GM12864 (cell line): ENCODE measurements around the gene GANC.

Source experiments
- DNase-seq: peaks from one replicate; pipeline ENCODE4 v3.0.0-alpha.2; 2011; ENCODE audit warnings: low read depth
- H3K4me3 ChIP-seq: 2 replicates; pipeline ENCODE4 v1.5.1; 2011; ENCODE audit warnings: mild to moderate bottlenecking, low read depth, low read length, control low read depth
- CTCF ChIP-seq: IDR thresholded peaks from 2 replicates; pipeline ENCODE4 v1.5.1; 2011; ENCODE audit warnings: low read depth, mild to moderate bottlenecking, moderate library complexity, low read length, control low read depth, inconsistent platforms; ENCODE audit errors: missing control alignments

Gene GANC

GRCh38 chr15:42344763-42345162, 71.8 kb downstream of the GANC start:
- no peak for DNase-seq
- no peak for TF ChIP-seq CTCF
- H3K4me3 ChIP-seq = no peak overlapping the region

GRCh38 chr15:42345504-42345903, 72.5 kb downstream of the GANC start:
- no peak overlapping the region for H3K4me3 ChIP-seq
- DNase-seq = no peak
- TF ChIP-seq CTCF = no peak

- DNase-seq = no peak
- TF ChIP-seq CTCF = no peak
- H3K4me3 ChIP-seq = no peak overlapping the region
Measured at GRCh38 chr15:42348083-42348482, 75.1 kb downstream of the GANC start.

- H3K4me3 ChIP-seq = no peak overlapping the region
- TF ChIP-seq CTCF = no peak
- no peak for DNase-seq
Measured at GRCh38 chr15:42349186-42349585, 76.2 kb downstream of the GANC start.

- H3K4me3 ChIP-seq = no peak overlapping the region
- no peak for TF ChIP-seq CTCF
- DNase-seq = no peak
Measured at GRCh38 chr15:42352401-42352800, 79.4 kb downstream of the GANC start.

- DNase-seq = no peak
- TF ChIP-seq CTCF = no peak
- H3K4me3 ChIP-seq = no peak overlapping the region
Measured at GRCh38 chr15:42353061-42353460, 80.1 kb downstream of the GANC start.

GRCh38 chr15:42354824-42355223, 81.8 kb downstream of the GANC start:
- H3K4me3 ChIP-seq = no peak overlapping the region
- DNase-seq = no peak
- no peak for TF ChIP-seq CTCF
